ENCODE measurements around the gene GPR183.

GRCh38 chr13:99326012-99326411 lies 18.8 kb upstream of the GPR183 start:
- no peak for TF ChIP-seq REST (IDR thresholded peaks at IDR 0.05; ENCODE audit: insufficient read depth in 1 of 2, low read depth in 2 of 2, low read length in 2 of 2)
- TF ChIP-seq POLR2AphosphoS5 (IDR thresholded peaks at IDR 0.05; ENCODE audit: low read depth, low read length), result no peak
- TF ChIP-seq FOXP2 (optimal IDR thresholded peaks at IDR 0.05; ENCODE audit: borderline replicate concordance, extremely low read depth, extremely low read length, insufficient read depth), result no peak

Data from PFSK-1 (cell line).